HFFc6 (cell line): Measurements from ENCODE around the gene PIK3R3. TPM values are rescaled to one million over a fixed set of nuclear protein-coding genes. Genes with fewer than 3 reads are reported as not detected.
"Not testable (repeated sequence)": the region's sequence is repeated elsewhere in the genome, so short reads cannot be mapped to it uniquely, and the experiment has no call there.

Experiments
- DNase-seq: peaks from one replicate; pipeline ENCODE4 v3.0.0-alpha.2; 2018
- H3K27ac Mint-ChIP-seq: 2 replicates; pipeline ENCODE4 v1.8.0; 2020; ENCODE audit warnings: mild to moderate bottlenecking, mixed read lengths
- H3K27me3 Mint-ChIP-seq: 2 replicates; pipeline ENCODE4 v1.8.0; 2021; ENCODE audit warnings: mild to moderate bottlenecking, moderate library complexity, mixed read lengths; ENCODE audit not compliant: insufficient read depth
- H3K36me3 Mint-ChIP-seq: 2 replicates; pipeline ENCODE4 v1.8.0; 2021; ENCODE audit warnings: low read depth, mixed read lengths
- H3K4me1 Mint-ChIP-seq: 2 replicates; pipeline ENCODE4 v1.8.0; 2020; ENCODE audit warnings: low read depth, mixed read lengths
- H3K4me3 Mint-ChIP-seq: 2 replicates; pipeline ENCODE4 v1.8.0; 2020; ENCODE audit warnings: mild to moderate bottlenecking, moderate library complexity, mixed read lengths
- H3K9me3 Mint-ChIP-seq: 2 replicates; pipeline ENCODE4 v1.8.0; 2020; ENCODE audit warnings: mild to moderate bottlenecking, mixed read lengths
- total RNA-seq, 6 experiments: library from RNA; stranded (reverse); fragmentation: NEBNext Ultra II Directional; extraction: Animal tissue kit (Norgen Biotek cat#: 25700); gene quantifications; 2 replicates in 1 of 6; 3 replicates in 5 of 6; pipeline ENCODE4 v1.2.3, GENCODE V29; 2021
- TF ChIP-seq, protein P1 (sequence below): fragments of 200-600 bp; sonication (generic); IDR thresholded peaks from 2 replicates; pipeline ENCODE4 v1.5.0; 2021; ENCODE audit warnings: antibody characterized with exemption, mild to moderate bottlenecking

The PIK3R3 gene
- total RNA-seq, 6 experiments from 2014 or later, result 5.4 to 8.9 (median 6.0) TPM

GRCh38 chr1:46099215-46099614 lies 33.2 kb downstream of the PIK3R3 start:
- TF ChIP-seq, protein P1, sequence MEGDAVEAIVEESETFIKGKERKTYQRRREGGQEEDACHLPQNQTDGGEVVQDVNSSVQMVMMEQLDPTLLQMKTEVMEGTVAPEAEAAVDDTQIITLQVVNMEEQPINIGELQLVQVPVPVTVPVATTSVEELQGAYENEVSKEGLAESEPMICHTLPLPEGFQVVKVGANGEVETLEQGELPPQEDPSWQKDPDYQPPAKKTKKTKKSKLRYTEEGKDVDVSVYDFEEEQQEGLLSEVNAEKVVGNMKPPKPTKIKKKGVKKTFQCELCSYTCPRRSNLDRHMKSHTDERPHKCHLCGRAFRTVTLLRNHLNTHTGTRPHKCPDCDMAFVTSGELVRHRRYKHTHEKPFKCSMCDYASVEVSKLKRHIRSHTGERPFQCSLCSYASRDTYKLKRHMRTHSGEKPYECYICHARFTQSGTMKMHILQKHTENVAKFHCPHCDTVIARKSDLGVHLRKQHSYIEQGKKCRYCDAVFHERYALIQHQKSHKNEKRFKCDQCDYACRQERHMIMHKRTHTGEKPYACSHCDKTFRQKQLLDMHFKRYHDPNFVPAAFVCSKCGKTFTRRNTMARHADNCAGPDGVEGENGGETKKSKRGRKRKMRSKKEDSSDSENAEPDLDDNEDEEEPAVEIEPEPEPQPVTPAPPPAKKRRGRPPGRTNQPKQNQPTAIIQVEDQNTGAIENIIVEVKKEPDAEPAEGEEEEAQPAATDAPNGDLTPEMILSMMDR, result no peak
- H3K27ac Mint-ChIP-seq, result no peak overlapping the region
- H3K9me3 Mint-ChIP-seq, result peaks cover 19% of the 10 kb centered on the region
- no peak for DNase-seq
- no peak overlapping the region for H3K4me3 Mint-ChIP-seq
- H3K4me1 Mint-ChIP-seq, result peaks cover 7% of the 10 kb centered on the region
- H3K36me3 Mint-ChIP-seq, result peaks cover 15% of the 10 kb centered on the region; the same call in 1 of the 2 replicates
- H3K27me3 Mint-ChIP-seq, result 0 out of 2 replicates have a peak, but pooled peaks cover 3% of the 10 kb centered on the region

GRCh38 chr1:46098027-46098712 lies 34.3 kb downstream of the PIK3R3 start:
- Mint-ChIP-seq H3K4me3 (peak overlapping the region; percentile 69), H3K9me3 (peaks cover 19% of the 10 kb centered on the region), H3K27me3 (0 out of 2 replicates have a peak, but pooled peaks cover 3% of the 10 kb centered on the region), H3K27ac (no peak overlapping the region), H3K4me1 (peaks cover 7% of the 10 kb centered on the region), H3K36me3 (peaks cover 15% of the 10 kb centered on the region; the same call in 1 of the 2 replicates)
- TF ChIP-seq, protein P1, result peak; percentile 29; the same call in 1 of the 2 replicates
- DNase-seq, result no peak

DNA sequence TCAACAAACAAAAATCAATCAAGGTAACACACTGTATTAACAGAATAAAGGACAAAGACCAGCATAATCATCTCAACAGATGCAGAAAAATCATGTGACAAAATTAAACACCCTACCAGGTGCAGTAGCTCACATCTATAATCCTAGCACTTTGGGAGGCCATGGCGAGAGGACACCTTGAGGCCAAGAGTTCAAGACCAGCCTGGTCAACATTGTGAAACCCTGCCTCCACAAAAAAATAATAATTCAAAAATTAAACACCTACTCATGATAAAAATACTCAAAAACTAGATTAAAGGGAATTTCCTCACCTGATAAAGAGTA lies 35.3 kb downstream of the PIK3R3 start:
- TF ChIP-seq, protein P1, result no peak
- Mint-ChIP-seq H3K4me3 (no peak overlapping the region), H3K27ac (no peak overlapping the region), H3K4me1 (peaks cover 7% of the 10 kb centered on the region), H3K9me3 (peaks cover 19% of the 10 kb centered on the region), H3K36me3 (peaks cover 15% of the 10 kb centered on the region; the same call in 1 of the 2 replicates), H3K27me3 (0 out of 2 replicates have a peak, but pooled peaks cover 3% of the 10 kb centered on the region)
- no peak for DNase-seq

GRCh38 chr1:46096269-46097148 lies 35.9 kb downstream of the PIK3R3 start:
- no peak overlapping the region for H3K27ac Mint-ChIP-seq
- peaks cover 15% of the 10 kb centered on the region; the same call in 1 of the 2 replicates for H3K36me3 Mint-ChIP-seq
- no peak overlapping the region for H3K4me3 Mint-ChIP-seq
- peaks cover 19% of the 10 kb centered on the region for H3K9me3 Mint-ChIP-seq
- no peak for DNase-seq
- H3K4me1 Mint-ChIP-seq, result peaks cover 7% of the 10 kb centered on the region
- TF ChIP-seq, protein P1, result no peak
- 0 out of 2 replicates have a peak, but pooled peaks cover 3% of the 10 kb centered on the region for H3K27me3 Mint-ChIP-seq

DNA sequence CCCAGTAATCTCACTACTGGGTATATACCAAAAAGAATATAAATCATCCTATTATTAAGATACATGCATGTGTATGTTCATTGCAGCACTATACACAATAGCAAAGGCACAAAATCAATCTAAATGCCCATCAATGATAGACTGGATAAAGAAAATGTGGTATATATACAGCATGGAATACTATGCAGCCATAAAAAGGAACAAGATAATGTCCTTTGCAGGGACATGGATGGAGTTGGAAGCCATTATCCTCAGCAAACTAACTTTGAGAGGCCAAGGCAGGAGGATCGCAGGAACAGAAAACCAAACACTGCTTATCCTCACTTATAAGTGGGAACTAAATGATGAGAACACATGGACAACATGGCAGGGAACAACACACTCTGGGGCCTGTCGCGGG lies 37.3 kb downstream of the PIK3R3 start:
- H3K9me3 Mint-ChIP-seq, result peaks cover 18% of the 10 kb centered on the region
- H3K27me3 Mint-ChIP-seq, H3K4me1 Mint-ChIP-seq: not testable (repeated sequence)

More for the DNA sequence above, 37.3 kb downstream of the PIK3R3 start:
- peaks cover 13% of the 10 kb centered on the region; the same call in 1 of the 2 replicates for H3K36me3 Mint-ChIP-seq
- not testable (repeated sequence) for H3K4me3 Mint-ChIP-seq, DNase-seq, H3K27ac Mint-ChIP-seq
